ENCODE data around the gene WDR93.
A peak's percentile ranks its signal among the peaks of the same experiment; 100 is the strongest.

Gene WDR93

GRCh38 chr15:89747708-89748682 is 57.4 kb downstream of the WDR93 start:
- H3K4me3 ChIP-seq (ENCODE audit: low read depth, low read length) = no peak overlapping the region

- H3K4me3 ChIP-seq (ENCODE audit: low read depth, low read length) = no peak overlapping the region
Observed at GRCh38 chr15:89749054-89749453, 58.4 kb downstream of the WDR93 start.

- no peak overlapping the region for H3K4me3 ChIP-seq (ENCODE audit: low read depth, low read length)
Observed at GRCh38 chr15:89749526-89749925, 58.9 kb downstream of the WDR93 start.

GRCh38 chr15:89749951-89750559 is 59.4 kb downstream of the WDR93 start:
- H3K4me3 ChIP-seq (ENCODE audit: low read depth, low read length) = peak overlapping the region; percentile 8

DNA sequence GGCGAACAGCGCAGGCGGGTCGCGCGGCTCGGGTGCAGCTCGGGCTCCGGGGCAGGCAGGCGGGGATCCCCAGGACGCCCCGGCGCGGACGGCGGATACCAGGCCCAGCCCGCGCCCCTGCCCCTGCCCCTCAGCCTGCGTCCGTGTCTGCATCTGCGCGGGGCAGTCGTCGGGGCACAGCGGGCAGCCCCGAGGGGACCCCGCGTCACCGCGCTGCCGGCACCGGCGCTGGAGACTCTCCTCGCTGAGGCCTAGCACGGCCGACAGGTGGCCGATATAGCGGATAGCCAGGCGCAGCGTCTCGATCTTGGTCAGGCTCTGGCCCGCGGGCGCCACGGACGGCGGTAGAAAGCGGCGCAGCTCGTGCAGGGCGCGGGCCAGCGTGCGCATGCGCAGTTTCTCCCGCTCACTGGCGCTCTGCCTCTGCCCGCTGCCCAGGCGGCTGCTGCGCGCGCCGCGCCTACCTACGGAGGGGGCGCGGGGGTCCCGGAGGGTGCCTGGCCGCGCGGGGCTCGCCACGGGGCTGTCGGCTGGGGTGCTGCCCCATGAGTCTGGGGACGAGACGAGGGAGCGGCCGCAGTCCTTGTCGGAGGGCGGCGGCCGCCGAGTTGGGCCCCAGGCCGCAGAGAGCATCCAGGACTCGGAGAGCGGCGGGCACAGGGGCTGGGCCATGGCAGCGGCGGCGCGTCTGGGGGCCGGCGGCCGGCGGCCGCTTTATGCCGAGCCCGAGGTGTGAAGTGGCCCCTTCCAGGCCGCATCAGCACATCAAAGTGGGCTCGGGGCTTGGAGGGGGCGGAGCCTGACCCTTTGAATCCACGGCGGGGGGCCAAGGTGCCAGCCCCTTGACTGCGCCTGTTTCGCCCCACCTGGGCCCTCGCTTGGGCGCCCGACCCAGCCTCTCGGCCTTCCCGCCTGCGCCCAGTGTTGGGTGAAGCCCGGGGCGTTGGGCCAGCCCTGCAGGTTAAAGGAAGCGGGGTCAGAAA is 60.2 kb downstream of the WDR93 start, which contains the start of gene MESP1:
Gene MESP1 (minus strand): TSS at position 690 of the 983 bp plus-strand sequence. CDS start 18 bp downstream, at position 672.
- H3K4me3 ChIP-seq (ENCODE audit: low read depth, low read length) = peak within 1 kb of the TSS; percentile 33

- no peak overlapping the region for H3K4me3 ChIP-seq (ENCODE audit: low read depth, low read length)
Observed at GRCh38 chr15:89751748-89752147, 61.1 kb downstream of the WDR93 start.

GRCh38 chr15:89753855-89754254 is 63.2 kb downstream of the WDR93 start:
- H3K4me3 ChIP-seq (ENCODE audit: low read depth, low read length) = no peak overlapping the region

DNA sequence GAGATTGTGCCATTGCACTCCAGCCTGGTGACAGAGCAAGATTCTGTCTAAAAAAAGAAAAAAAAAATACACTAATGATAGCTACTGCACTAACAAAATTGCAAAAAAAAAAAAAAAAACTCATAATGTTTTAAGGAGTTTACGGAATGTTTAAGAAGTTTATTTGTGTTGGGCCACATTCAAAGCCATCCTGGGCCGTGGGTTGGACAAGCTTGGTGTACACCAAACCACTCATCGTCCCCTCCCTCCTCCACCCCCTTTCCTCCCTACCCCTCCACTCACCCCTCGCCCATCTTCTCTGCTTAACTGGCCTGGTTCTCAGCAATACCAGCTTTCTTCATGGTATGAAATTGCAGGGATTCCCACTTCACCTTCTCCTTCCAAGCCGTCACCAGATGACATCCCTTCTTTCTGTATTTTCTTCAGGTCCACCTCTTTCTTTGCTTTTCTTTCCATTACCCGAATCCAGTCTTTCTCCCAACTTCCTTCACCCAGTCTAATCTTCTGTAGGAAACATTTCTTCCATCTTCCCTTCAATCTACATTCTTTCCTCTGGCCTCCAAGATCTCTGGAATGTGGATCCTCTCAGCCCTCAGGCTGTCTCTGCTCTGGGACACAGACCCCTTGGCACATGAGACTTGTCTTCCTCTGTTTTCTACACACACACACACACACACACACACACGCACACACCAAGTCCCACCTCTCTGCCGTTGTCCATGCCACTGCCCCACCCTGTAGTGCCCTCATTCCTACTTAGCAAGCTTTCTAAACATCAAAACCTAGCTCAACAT is 63.9 kb downstream of the WDR93 start:
- H3K4me3 ChIP-seq (ENCODE audit: low read depth, low read length) = no peak overlapping the region

- H3K4me3 ChIP-seq (ENCODE audit: low read depth, low read length) = no peak overlapping the region
Observed at GRCh38 chr15:89755701-89756100, 65.1 kb downstream of the WDR93 start.

DNA sequence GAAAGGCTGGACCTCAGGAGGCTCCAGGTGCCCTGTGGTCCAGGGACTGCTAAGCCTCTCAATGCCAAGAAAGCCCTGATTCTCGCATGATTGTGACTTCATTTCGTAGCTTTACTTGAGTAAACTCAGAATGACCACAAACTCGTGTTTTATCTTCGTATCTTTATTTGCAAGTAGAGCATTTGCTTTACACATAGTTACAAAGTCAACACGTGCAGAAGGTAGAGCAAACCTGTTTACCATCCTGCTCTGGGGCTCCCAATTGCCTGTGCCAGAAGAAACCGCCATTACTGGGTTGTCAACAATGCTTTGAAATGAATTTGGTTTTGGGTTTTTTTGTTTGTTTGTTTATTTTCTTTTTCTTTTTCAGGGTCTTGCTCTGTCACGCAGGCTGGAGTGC is 66.3 kb downstream of the WDR93 start:
- no peak overlapping the region for H3K4me3 ChIP-seq (ENCODE audit: low read depth, low read length)

DNA sequence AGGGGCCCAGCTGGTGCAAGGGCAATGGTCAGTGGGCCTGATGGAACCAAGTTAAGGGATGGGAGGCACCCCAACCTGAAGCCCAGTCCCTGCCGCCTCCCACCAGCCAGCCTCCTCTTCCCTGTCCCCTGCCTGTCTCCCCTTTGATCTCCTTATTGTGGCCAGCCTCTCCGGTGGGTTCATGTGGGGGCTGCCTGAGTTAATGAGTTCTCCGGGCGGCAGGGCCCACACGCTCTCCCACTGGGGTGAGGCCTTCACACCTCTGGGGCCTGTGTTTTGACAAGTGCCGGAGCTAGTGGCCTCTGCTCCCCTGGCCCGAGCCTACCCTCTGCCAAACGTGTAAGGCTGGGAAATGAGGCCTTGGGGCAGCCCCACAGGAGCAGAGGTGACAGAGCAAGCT is 67.7 kb downstream of the WDR93 start:
- no peak overlapping the region for H3K4me3 ChIP-seq (ENCODE audit: low read depth, low read length)

GRCh38 chr15:89758981-89759380 is 68.4 kb downstream of the WDR93 start:
- H3K4me3 ChIP-seq (ENCODE audit: low read depth, low read length) = no peak overlapping the region

GRCh38 chr15:89759835-89760234 is 69.2 kb downstream of the WDR93 start:
- no peak overlapping the region for H3K4me3 ChIP-seq (ENCODE audit: low read depth, low read length)

GRCh38 chr15:89760303-89761008 is 69.8 kb downstream of the WDR93 start:
- H3K4me3 ChIP-seq (ENCODE audit: low read depth, low read length) = no peak overlapping the region

- H3K4me3 ChIP-seq (ENCODE audit: low read depth, low read length) = no peak overlapping the region
Observed at GRCh38 chr15:89761009-89761831, 70.6 kb downstream of the WDR93 start.

DNA sequence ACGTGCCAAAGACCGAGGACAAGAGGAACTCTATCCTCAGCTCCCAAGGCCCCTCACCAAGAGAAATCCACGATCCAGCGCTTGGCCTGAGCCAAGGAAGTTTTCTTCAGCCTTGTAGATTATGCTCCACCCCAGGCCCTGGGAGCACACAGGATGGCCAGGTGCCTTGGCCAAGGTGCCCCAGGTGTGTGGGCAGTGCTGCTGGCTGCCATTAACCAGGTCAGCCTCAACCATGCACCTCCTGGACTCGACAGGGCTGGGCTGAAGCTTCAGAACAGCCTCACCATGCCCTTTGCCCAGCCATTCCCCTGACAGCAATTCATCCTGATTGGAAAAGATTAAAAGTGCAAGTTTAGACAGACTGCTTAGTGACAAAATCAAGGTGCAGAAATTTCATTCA is 71.3 kb downstream of the WDR93 start:
- no peak overlapping the region for H3K4me3 ChIP-seq (ENCODE audit: low read depth, low read length)

GRCh38 chr15:89765694-89766093 is 75.1 kb downstream of the WDR93 start:
- no peak overlapping the region for H3K4me3 ChIP-seq (ENCODE audit: low read depth, low read length)
